K562 (cell line): ENCODE results near the gene KIF18B. TPM values are rescaled to one million over a fixed set of nuclear protein-coding genes. Genes with fewer than 3 reads are reported as not detected.

Source experiments
- CBX1 ChIP-seq: sonication (generic); IDR thresholded peaks from 2 replicates; pipeline ENCODE4 v1.6.1; 2016; ENCODE audit warnings: antibody characterized with exemption, low read depth, mild to moderate bottlenecking
- CHD4 ChIP-seq: fragments of 200-600 bp; sonication (generic); IDR thresholded peaks from 3 replicates; pipeline ENCODE4 v1.6.1; 2012; ENCODE audit warnings: low read depth, mild to moderate bottlenecking, mixed read lengths, low read length, inconsistent platforms; ENCODE audit not compliant: insufficient read depth, insufficient replicate concordance, poor library complexity, severe bottlenecking
- FOXK2 ChIP-seq, 2 experiments: fragments of 450-650 bp; IDR thresholded peaks in 1 of 2; conservative IDR thresholded peaks in 1 of 2; 2 replicates each; pipeline ENCODE4 v1.6.1; 2016; ENCODE audit warnings: low read depth in 2 of 2, mild to moderate bottlenecking in 1 of 2
- GTF2E2 ChIP-seq: fragments of 200-800 bp; sonication (Bioruptor generic); IDR thresholded peaks from 2 replicates; pipeline ENCODE4 v1.6.1; 2016; ENCODE audit warnings: missing genetic modification characterization, missing compliant biosample characterization
- GTF2F1 ChIP-seq: IDR thresholded peaks from 2 replicates; pipeline ENCODE4 v1.6.1; 2011; ENCODE audit warnings: low read depth, low read length, improper control_type of control experiment
- HNRNPUL1 ChIP-seq: fragments of 200-400 bp; formaldehyde crosslinking; IDR thresholded peaks from 2 replicates; pipeline ENCODE4 v1.6.1; 2017; ENCODE audit warnings: low read length
- HOXB6 ChIP-seq: fragments of 250-450 bp; sonication (Bioruptor Pico); IDR thresholded peaks from 2 replicates; pipeline ENCODE4 v1.5.1; 2022; ENCODE audit warnings: mild to moderate bottlenecking, borderline replicate concordance
- ID3 ChIP-seq, 2 experiments: fragments of 250-450 bp in 1 of 2; fragments of 450-650 bp in 1 of 2; sonication (Bioruptor Pico) in 1 of 2; IDR thresholded peaks; 2 replicates each; pipeline versions ENCODE4 v1.6.1 to v1.8.0; 2016 to 2021; ENCODE audit warnings: mild to moderate bottlenecking in 2 of 2, moderate library complexity in 2 of 2, missing compliant biosample characterization in 1 of 2, missing genetic modification characterization in 1 of 2
- ILK ChIP-seq: fragments of 450-650 bp; IDR thresholded peaks from 2 replicates; pipeline ENCODE4 v1.6.1; 2016; ENCODE audit warnings: missing genetic modification characterization, low read depth, mild to moderate bottlenecking, missing compliant biosample characterization, moderate library complexity, borderline replicate concordance
- IRF1 ChIP-seq: sonication (generic); formaldehyde crosslinking; IDR thresholded peaks from 2 replicates; pipeline ENCODE4 v1.8.0; 2022; ENCODE audit warnings: missing genetic modification reagents, mild to moderate bottlenecking, borderline replicate concordance
- LEF1 ChIP-seq: fragments of 450-650 bp; IDR thresholded peaks from 2 replicates; pipeline ENCODE4 v1.6.1; 2016; ENCODE audit warnings: mild to moderate bottlenecking
- MEIS2 ChIP-seq: fragments of 450-650 bp; IDR thresholded peaks from 2 replicates; pipeline ENCODE4 v1.6.1; 2014; ENCODE audit warnings: mild to moderate bottlenecking; ENCODE audit not compliant: partially characterized antibody
- NR1H2 ChIP-seq: sonication (generic); formaldehyde crosslinking; IDR thresholded peaks from 2 replicates; pipeline ENCODE4 v1.4.0; 2020; ENCODE audit warnings: mild to moderate bottlenecking, missing genetic modification reagents
- NR2C2 ChIP-seq, 2 experiments: fragments of 200-800 bp in 1 of 2; sonication (Bioruptor generic) in 1 of 2; sonication (generic) in 1 of 2; formaldehyde crosslinking in 1 of 2; IDR thresholded peaks; 2 replicates each; pipeline versions ENCODE4 v1.6.1 to v1.8.0; 2016 to 2022; ENCODE audit warnings: mild to moderate bottlenecking in 1 of 2, missing compliant biosample characterization in 1 of 2, missing genetic modification characterization in 1 of 2, missing genetic modification reagents in 1 of 2
- NR2F6 ChIP-seq: fragments of 450-650 bp; formaldehyde crosslinking; IDR thresholded peaks from 2 replicates; pipeline ENCODE4 v1.4.0; 2020; ENCODE audit warnings: mild to moderate bottlenecking
- NRF1 ChIP-seq, 2 experiments: fragments of 450-650 bp; IDR thresholded peaks in 1 of 2; conservative IDR thresholded peaks in 1 of 2; 2 replicates each; pipeline ENCODE4 v1.6.1; 2014; ENCODE audit warnings: mild to moderate bottlenecking in 2 of 2
- PURB ChIP-seq: sonication (generic); formaldehyde crosslinking; IDR thresholded peaks from 2 replicates; pipeline ENCODE4 v1.9.0; 2021; ENCODE audit warnings: low read depth, mild to moderate bottlenecking, missing genetic modification reagents
- SIRT6 ChIP-seq: IDR thresholded peaks from one replicate; pipeline ENCODE4 v1.6.1; 2012; ENCODE audit warnings: low read depth, mild to moderate bottlenecking, control low read depth, inconsistent platforms, low read length, moderate library complexity
- SMAD4 ChIP-seq: fragments of 250-450 bp; sonication (Bioruptor Pico); conservative IDR thresholded peaks from 2 replicates; pipeline ENCODE4 v1.8.0; 2021; ENCODE audit warnings: inconsistent platforms, mild to moderate bottlenecking, moderate library complexity
- SMARCE1 ChIP-seq: fragments of 450-650 bp; IDR thresholded peaks from 2 replicates; pipeline ENCODE4 v1.7.1; 2016; ENCODE audit warnings: mild to moderate bottlenecking
- TSC22D4 ChIP-seq: fragments of 450-650 bp; IDR thresholded peaks from 2 replicates; pipeline ENCODE4 v1.6.1; 2016; ENCODE audit warnings: missing genetic modification characterization, missing biosample characterization, control low read depth
- ZNF197 ChIP-seq: fragments of 200-800 bp; sonication (Bioruptor generic); IDR thresholded peaks from 2 replicates; pipeline ENCODE4 v1.6.1; 2016; ENCODE audit warnings: low read depth, missing genetic modification characterization, missing compliant biosample characterization
- ZNF512 ChIP-seq: IDR thresholded peaks from 2 replicates; pipeline ENCODE4 v1.6.1; 2016; ENCODE audit warnings: missing genetic modification characterization, missing compliant biosample characterization
- ZNF77 ChIP-seq: fragments of 250-450 bp; sonication (Bioruptor Pico); IDR thresholded peaks from 2 replicates; pipeline ENCODE4 v1.5.0; 2020
- polyA plus RNA-seq, 8 experiments: library from polyadenylated mRNA; depleted of rRNA in 4 of 8; stranded (reverse) in 5 of 8; unstranded in 3 of 8; fragments of >200 nt; fragmentation: Nextera tagmentation in 2 of 8; fragmentation: Illumina TruSeq in 1 of 8; extraction: Ambion mirVana in 2 of 8; extraction: Trizol in 1 of 8; gene quantifications; 2 replicates each; pipeline versions ENCODE4 v1.2.1 to v1.2.3, GENCODE V29; 2011 to 2014; ENCODE audit warnings: inconsistent platforms in 1 of 8, missing spikeins in 1 of 8
- total RNA-seq, 7 experiments: library from RNA; depleted of rRNA in 6 of 7; stranded (reverse); fragments of >200 nt in 6 of 7; fragmentation: Illumina TruSeq in 2 of 7; extraction: Trizol in 2 of 7; gene quantifications; 2 replicates each; pipeline versions ENCODE4 v1.2.1 to v1.2.3, GENCODE V29; 2011 to 2021; ENCODE audit warnings: low replicate concordance in 1 of 7

Gene KIF18B
- total and polyA plus RNA-seq, 9 of the 15 experiments (the other 6 are each of a cell fraction or from before 2014, with no cell fraction given) = 2.0 to 42.8 (median 13.2) TPM

GRCh38 chr17:44899074-44899782 is 48.3 kb downstream of the KIF18B start, which contains the start of gene EFTUD2 (continued):
- TF ChIP-seq CHD4 = no peak
- TF ChIP-seq FOXK2 (conservative IDR thresholded peaks at IDR 0.05 in 1 of 2, IDR thresholded peaks at IDR 0.05 in 1 of 2; ENCODE audit: low read depth in 2 of 2) = peak; percentile 77 to 81
- TF ChIP-seq TSC22D4 (tag) = no peak
- no peak for TF ChIP-seq MEIS2
- 0 out of 2 replicates have a peak, but pooled peaks have one; percentile 51 for TF ChIP-seq GTF2F1
- no peak for TF ChIP-seq ID3 (CRISPR knock-in tag; IDR thresholded peaks at IDR 0.05)
- peak; percentile 83 for TF ChIP-seq ID3 (tag; IDR thresholded peaks at IDR 0.05)
- peak; percentile 74; the same call in 1 of the 2 replicates for TF ChIP-seq NR2C2 (CRISPR knock-in tag; IDR thresholded peaks at IDR 0.05)
- TF ChIP-seq NR2C2 (tag; IDR thresholded peaks at IDR 0.05) = peak; percentile 82
- TF ChIP-seq HNRNPUL1 = no peak
- TF ChIP-seq CBX1 = no peak
- peak; percentile 84 to 86 for TF ChIP-seq NRF1 (conservative IDR thresholded peaks at IDR 0.05 in 1 of 2, IDR thresholded peaks at IDR 0.05 in 1 of 2)
- TF ChIP-seq SMARCE1 = no peak
- TF ChIP-seq PURB = no peak
- no peak for TF ChIP-seq IRF1 (CRISPR knock-in tag)
- TF ChIP-seq SMAD4 = peak; percentile 85
- TF ChIP-seq ILK (tag) = no peak
- peak; percentile 89 for TF ChIP-seq GTF2E2 (tag)
- no peak for TF ChIP-seq ZNF197 (CRISPR knock-in tag)
- TF ChIP-seq HOXB6 = no peak
- 0 out of 2 replicates have a peak, but pooled peaks have one; percentile 39 for TF ChIP-seq LEF1
- TF ChIP-seq ZNF512 = no peak
- no peak for TF ChIP-seq ZNF77
- no peak for TF ChIP-seq SIRT6
- no peak; the same call in 1 of the 2 replicates for TF ChIP-seq NR1H2 (CRISPR knock-in tag)
- no peak for TF ChIP-seq NR2F6 (CRISPR knock-in tag)
